ENCODE measurements around the gene ENG.

The ENG gene

DNA sequence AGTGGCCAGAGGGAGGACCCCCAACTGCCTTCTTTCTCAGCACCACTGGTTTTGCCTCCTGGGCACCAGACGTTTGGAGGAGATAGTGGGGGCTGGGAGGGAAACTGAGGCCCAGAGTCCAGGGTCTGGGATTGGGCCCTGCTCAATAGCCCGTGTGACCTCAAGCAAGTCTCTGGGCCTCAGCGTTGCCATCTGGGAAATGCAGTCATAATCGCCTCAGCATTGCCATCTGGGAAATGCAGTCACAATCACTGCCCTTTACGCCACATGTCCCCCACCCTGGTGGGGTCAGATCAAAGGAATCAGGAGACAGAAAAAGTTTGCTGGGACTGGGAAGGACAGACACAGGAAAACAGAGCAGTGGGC is 77.6 kb downstream of the ENG start:
- no peak for DNase-seq (ENCODE audit: low spot score)

GRCh38 chr9:127776195-127776923 is 78.1 kb downstream of the ENG start:
- DNase-seq (ENCODE audit: low spot score) = no peak

DNA sequence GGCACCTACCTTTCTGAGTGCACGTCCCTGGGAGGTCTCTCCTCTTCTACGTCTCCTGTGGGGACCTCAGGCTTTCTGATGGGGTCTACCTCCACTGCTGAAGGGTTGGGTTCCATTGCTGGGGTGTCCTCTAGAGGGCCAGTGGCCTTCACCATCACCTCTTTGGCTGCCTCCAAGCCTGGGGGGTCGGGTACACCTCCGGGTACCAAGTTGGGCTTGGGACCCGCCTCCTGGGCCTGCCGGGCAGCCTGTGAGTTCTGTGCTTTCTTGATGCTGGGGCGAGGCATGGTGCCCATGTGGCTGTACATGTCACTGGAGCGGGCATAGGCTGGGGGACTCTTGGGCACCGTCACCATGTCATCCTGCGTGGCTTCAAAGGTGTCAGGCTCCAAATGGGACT is 80.5 kb downstream of the ENG start:
- no peak for DNase-seq (ENCODE audit: low spot score)

DNA sequence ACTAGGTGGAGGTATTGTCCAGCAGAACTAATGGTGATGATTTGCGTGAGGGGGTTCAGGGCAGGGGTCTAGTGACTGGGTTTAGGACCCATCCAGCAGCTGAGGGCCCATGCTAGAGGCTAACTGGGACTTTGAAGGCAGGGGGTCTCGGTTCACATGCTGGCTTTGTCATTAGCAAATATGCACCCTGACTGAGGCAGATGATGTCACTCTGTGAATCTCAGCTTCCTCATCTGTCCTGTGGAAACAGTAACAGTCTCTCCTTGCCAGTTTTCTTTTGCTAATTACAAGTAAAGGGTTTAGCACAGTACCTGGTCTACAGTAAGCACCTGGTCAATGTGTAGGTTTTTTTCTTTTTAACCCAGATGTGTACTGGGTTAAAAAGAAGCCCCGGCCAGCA is 81.2 kb downstream of the ENG start:
- no peak for DNase-seq (ENCODE audit: low spot score)

DNA sequence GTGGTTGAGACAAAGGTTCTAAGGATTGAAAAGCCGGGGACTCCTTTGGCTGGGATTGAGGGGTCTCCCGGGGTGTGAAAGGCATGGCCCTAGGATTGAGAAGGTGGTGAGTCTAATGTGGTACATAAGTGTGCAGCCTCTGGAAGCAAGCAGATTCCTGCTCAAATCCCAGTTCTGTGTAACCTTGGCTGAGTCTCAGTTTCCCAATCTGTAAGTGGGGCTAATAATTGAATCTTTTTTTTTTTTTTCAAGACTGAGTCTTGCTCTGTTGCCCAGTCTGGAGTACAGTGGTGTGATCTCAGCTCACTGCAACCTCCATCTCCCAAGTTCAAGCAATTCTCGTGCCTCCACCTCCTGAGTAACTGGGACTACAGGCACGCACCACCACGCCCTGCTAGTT is 81.9 kb downstream of the ENG start:
- DNase-seq (ENCODE audit: low spot score) = no peak

DNA sequence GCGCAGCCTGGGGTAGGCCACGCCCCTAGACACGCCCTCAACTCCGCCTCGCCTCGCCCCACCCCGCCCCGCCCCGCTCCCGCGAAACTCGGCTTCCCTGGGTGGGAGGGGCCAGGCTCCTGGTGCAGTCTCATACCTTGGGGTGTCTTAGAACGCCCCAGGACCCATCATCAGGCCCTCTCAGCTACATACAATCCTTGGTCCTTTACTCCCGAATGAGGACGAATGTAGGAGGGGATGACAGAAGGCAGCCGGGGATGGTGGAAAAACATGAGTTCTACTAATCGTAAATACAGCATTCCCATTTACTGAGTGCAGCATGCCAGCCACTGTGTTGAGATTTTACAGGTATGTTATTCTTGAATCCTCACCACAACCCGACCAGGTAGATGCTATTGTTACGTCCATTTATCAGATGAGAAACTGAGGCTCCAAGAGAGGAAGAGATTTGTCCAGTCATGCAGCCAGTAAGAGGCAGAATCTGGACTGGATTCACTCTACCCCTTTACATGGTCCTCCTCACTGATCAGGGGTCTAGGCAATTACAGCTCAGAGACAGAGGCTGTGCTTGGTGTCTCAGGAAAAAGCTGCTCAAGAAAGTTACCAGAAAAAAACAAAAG is 82.8 kb downstream of the ENG start:
- no peak for DNase-seq (ENCODE audit: low spot score)

- DNase-seq (ENCODE audit: low spot score) = peak; percentile 97
These were observed 83.4 kb downstream of the ENG start for GRCh38 chr9:127770905-127771569.

DNA sequence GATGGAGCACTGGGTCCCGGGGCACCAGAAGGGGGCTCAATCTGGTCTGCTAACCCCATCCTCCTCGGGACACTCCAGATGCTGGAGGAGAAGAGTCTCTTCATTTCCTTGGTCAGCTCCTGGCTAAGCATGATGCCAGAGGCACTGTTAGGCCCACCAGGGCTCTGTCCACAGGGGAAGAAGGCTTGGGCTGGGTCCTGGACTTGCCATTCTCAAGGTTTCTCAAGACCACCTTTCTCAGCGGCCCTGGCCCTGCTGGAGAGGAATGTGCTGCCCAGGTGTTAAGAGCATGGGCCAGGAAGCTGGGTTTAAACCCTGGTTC is 83.9 kb downstream of the ENG start:
- DNase-seq (ENCODE audit: low spot score) = no peak

DNA sequence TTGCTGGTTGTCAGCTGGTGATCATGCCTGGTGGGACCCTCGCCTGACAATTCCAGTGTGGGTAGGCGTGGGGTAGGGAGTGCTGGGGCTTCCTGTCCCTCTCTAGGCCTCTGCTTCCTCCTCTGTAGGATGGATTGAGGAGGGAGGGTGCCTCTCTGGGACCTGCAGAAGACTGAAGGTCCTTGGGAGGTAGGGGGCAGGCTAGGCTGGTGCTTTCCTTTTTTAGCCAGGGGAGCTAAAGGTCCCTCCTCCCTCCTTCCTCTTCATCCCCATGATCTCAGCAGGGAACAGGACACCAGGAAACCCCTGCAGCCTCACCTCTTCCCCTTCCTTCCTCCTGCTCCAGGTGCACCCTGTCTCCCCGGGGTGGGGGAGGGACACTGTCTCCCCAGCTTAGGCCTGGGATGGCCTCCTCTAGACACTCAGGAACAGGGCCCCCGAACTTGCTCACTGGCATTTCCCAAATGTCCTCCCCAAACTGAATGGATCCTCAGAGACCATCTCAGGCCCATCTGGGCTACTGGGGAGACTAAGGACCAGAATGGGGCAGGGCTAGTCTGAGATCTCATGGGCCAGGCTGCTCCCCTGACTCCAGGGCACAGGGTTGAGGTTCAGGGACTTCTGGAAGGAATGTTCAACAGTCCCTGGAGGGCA is 84.4 kb downstream of the ENG start:
- no peak for DNase-seq (ENCODE audit: low spot score)

DNA sequence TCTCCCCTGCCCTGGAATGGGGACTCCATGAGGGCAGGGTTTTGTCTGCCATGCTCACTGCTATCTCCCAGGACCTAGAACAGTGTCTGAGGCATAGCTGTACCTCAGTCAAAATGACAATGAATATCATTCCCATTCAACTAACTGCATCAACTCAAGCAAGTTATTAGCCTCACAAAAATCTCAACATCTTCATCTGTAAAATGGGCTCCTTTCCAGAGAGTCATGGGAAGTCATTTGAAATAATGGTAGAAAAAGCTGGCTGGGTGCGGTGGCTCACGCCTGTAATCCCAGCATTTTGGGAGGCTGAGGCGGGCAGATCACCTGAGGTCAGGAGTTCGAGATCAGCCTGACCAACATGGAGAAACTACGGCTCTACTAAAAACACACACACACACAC is 85.4 kb downstream of the ENG start:
- no peak for DNase-seq (ENCODE audit: low spot score)

DNA sequence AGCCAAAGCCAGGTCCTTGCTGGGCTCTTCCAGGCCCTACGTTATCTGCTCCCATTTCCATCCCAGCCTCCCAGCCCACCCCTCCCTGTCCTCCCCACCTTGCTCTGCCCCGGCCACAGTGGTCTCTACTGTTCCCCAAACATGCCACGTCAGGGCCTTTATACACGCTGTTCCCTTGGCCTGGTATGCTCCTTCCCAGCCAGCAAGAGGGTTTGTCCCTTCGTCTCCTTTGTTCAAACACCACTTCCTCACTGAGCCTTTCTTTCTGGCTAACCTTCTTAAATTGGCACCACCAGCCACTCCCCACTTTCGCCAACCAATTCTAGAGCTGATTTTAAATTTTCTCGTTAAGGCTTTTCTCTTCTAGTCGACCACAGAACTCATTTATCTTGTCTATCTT is 85.8 kb downstream of the ENG start:
- DNase-seq (ENCODE audit: low spot score) = no peak

DNA sequence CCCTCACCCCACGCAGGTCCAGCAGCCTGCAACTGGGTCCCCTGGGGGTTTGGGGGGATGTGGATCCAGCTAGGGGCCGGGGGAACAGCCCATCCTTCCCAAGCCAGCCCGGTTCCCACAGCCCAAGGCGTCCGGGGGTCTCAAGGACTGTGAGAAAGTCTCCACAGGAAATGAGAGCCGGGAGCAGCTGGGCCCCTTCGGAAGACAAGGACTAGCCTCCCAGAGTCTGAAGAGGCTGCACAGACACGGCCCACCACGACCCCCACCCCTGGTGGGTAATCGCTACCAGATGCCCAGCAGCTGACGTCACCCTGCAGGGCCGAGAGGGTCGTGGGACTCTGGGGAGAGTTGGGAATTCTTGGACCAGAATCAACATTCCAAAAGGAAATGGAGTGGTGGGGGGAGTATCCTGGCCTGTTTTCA is 86.5 kb downstream of the ENG start:
- no peak for DNase-seq (ENCODE audit: low spot score)

DNA sequence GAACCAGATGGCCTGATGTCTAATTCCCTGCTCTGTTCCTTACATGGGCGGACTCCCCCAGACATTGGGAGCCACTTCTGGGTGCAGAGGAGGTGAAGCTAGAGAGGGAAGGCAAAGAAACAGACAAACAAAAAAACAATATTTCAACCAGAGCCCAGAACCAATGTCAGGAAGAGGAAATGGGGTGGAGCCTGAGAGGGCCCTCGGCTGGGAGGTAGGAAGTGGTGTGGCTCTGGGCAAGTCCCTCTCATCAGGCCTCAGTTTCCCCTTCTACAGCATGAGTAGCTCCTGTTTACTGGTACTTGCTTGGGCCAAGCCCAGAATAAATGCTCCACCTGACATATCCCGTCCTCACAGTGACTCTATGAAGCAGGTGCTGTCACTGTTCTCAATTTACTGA is 87.0 kb downstream of the ENG start:
- DNase-seq (ENCODE audit: low spot score) = no peak

- no peak for DNase-seq (ENCODE audit: low spot score)
These were observed 89.0 kb downstream of the ENG start for GRCh38 chr9:127765418-127765817.
